GM21786 (cell line): ENCODE measurements around the gene AUTS2.
A peak's percentile ranks its signal among the peaks of the same experiment; 100 is the strongest.

Experiments used
- ATAC-seq: cut with Tn5 transposase; IDR thresholded peaks from one replicate; pipeline ENCODE4 v1.9.1; 2021; ENCODE audit not compliant: unreplicated experiment

AUTS2 gene

GRCh38 chr7:69813637-69814240 is 215.5 kb downstream of the AUTS2 start:
- ATAC-seq, result no peak

- no peak for ATAC-seq
Observed at GRCh38 chr7:69814421-69814962, 216.2 kb downstream of the AUTS2 start.

- ATAC-seq, result no peak
Observed at GRCh38 chr7:69816501-69816900, 218.2 kb downstream of the AUTS2 start.

GRCh38 chr7:69817121-69817520 is 218.8 kb downstream of the AUTS2 start:
- no peak for ATAC-seq

GRCh38 chr7:69817841-69818635 is 219.8 kb downstream of the AUTS2 start:
- ATAC-seq, result no peak

GRCh38 chr7:69818636-69819332 is 220.5 kb downstream of the AUTS2 start:
- no peak for ATAC-seq

GRCh38 chr7:69819333-69819705 is 221.0 kb downstream of the AUTS2 start:
- ATAC-seq, result no peak

GRCh38 chr7:69820479-69821192 is 222.4 kb downstream of the AUTS2 start:
- no peak for ATAC-seq

- ATAC-seq, result no peak
Observed at GRCh38 chr7:69822386-69822785, 224.1 kb downstream of the AUTS2 start.

- ATAC-seq, result no peak
Observed at GRCh38 chr7:69823151-69823744, 225.0 kb downstream of the AUTS2 start.

- peak; percentile 35 for ATAC-seq
Observed at GRCh38 chr7:69825113-69825972, 227.1 kb downstream of the AUTS2 start.

GRCh38 chr7:69826283-69826682 is 228.0 kb downstream of the AUTS2 start:
- no peak for ATAC-seq

- ATAC-seq, result no peak
Observed at GRCh38 chr7:69827140-69827539, 228.9 kb downstream of the AUTS2 start.

GRCh38 chr7:69827558-69827957 is 229.3 kb downstream of the AUTS2 start:
- ATAC-seq, result no peak

- no peak for ATAC-seq
Observed at GRCh38 chr7:69832356-69832755, 234.1 kb downstream of the AUTS2 start.

GRCh38 chr7:69833964-69834363 is 235.7 kb downstream of the AUTS2 start:
- ATAC-seq, result no peak

- no peak for ATAC-seq
Observed at GRCh38 chr7:69836702-69837101, 238.4 kb downstream of the AUTS2 start.

- no peak for ATAC-seq
Observed at GRCh38 chr7:69837387-69838068, 239.3 kb downstream of the AUTS2 start.

GRCh38 chr7:69839782-69840181 is 241.5 kb downstream of the AUTS2 start:
- peak; percentile 52 for ATAC-seq
